ENCODE measurements around the gene MYO5B. TPM values are rescaled to one million over a fixed set of nuclear protein-coding genes. Genes with fewer than 3 reads are reported as not detected.

MYO5B gene
- total and polyA plus RNA-seq, 8 donors, result 9.0 to 25.5 (median 12.1) TPM

GRCh38 chr18:49934457-49934856 is 260.5 kb downstream of the MYO5B start:
- H3K4me3 ChIP-seq, result no peak overlapping the region

GRCh38 chr18:49933530-49934128 is 261.3 kb downstream of the MYO5B start:
- ATAC-seq, result no peak
- Histone ChIP-seq H3K4me1 (no peaks in the 10 kb centered on the region), H3K36me3 (no peaks in the 10 kb centered on the region), H3K9me3 (no peaks in the 10 kb centered on the region), H3K4me3 (no peak overlapping the region), H3K27me3 (no peaks in the 10 kb centered on the region), H3K27ac (no peak overlapping the region)
- TF ChIP-seq CTCF (IDR thresholded peaks at IDR 0.05), result no peak
- no peak for DNase-seq
- intact Hi-C loops (cut with DNase I), result no loop called here

More at GRCh38 chr18:49934457-49934856, 260.5 kb downstream of the MYO5B start:
- H3K27ac ChIP-seq, result no peak overlapping the region
- intact Hi-C loops (cut with DNase I), result no loop called here
- H3K36me3 ChIP-seq, result no peaks in the 10 kb centered on the region
- no peaks in the 10 kb centered on the region for H3K9me3 ChIP-seq
- no peak for DNase-seq
- H3K4me1 ChIP-seq, result no peaks in the 10 kb centered on the region
- H3K27me3 ChIP-seq, result no peaks in the 10 kb centered on the region
- no peak for TF ChIP-seq CTCF (IDR thresholded peaks at IDR 0.05)
- ATAC-seq, result no peak

- H3K4me1 ChIP-seq, result no peaks in the 10 kb centered on the region
- no peak overlapping the region for H3K4me3 ChIP-seq
- TF ChIP-seq CTCF (IDR thresholded peaks at IDR 0.05), result no peak
- no peaks in the 10 kb centered on the region for H3K36me3 ChIP-seq
- ATAC-seq, result no peak
- no peaks in the 10 kb centered on the region for H3K27me3 ChIP-seq
- H3K27ac ChIP-seq, result no peak overlapping the region
- no peaks in the 10 kb centered on the region for H3K9me3 ChIP-seq
- DNase-seq, result no peak
- intact Hi-C loops (cut with DNase I), result no loop called here
Observed at GRCh38 chr18:49931760-49932159, 263.2 kb downstream of the MYO5B start.

GRCh38 chr18:49931179-49931578 is 263.8 kb downstream of the MYO5B start:
- H3K27ac ChIP-seq, result no peak overlapping the region
- no peaks in the 10 kb centered on the region for H3K4me1 ChIP-seq
- no peaks in the 10 kb centered on the region for H3K9me3 ChIP-seq
- no peak for DNase-seq
- no peaks in the 10 kb centered on the region for H3K27me3 ChIP-seq
- intact Hi-C loops (cut with DNase I), result no loop called here
- TF ChIP-seq CTCF (IDR thresholded peaks at IDR 0.05), result no peak
- no peaks in the 10 kb centered on the region for H3K36me3 ChIP-seq
- no peak overlapping the region for H3K4me3 ChIP-seq
- ATAC-seq, result no peak

GRCh38 chr18:49926106-49926745 is 268.7 kb downstream of the MYO5B start:
- Histone ChIP-seq H3K4me3 (no peak overlapping the region), H3K27me3 (peaks cover 0 to 8% of the 10 kb centered on the region in 2 donors), H3K4me1 (no peaks in the 10 kb centered on the region), H3K36me3 (no peaks in the 10 kb centered on the region), H3K9me3 (no peaks in the 10 kb centered on the region), H3K27ac (no peak overlapping the region)
- TF ChIP-seq CTCF (IDR thresholded peaks at IDR 0.05), result no peak
- DNase-seq (no peak), ATAC-seq (no peak)
- intact Hi-C loops (cut with DNase I), result no loop called here
